Measurements from ENCODE around the gene SETBP1. TPM values are rescaled to one million over a fixed set of nuclear protein-coding genes. Genes with fewer than 3 reads are reported as not detected.

SETBP1 gene
- polyA plus RNA-seq, 1 experiment = 0.71 TPM

GRCh38 chr18:44682201-44682870, 1.6 kb downstream of the SETBP1 start:
- DNase-seq (ENCODE audit: low read depth, low spot score) = no peak
- no peak overlapping the region for H3K4me3 ChIP-seq (ENCODE audit: low read depth, low read length)
- CTCF ChIA-PET = no interaction called here
- no peak overlapping the region for H3K27ac ChIP-seq (ENCODE audit: low read depth, low read length)
- no peak for TF ChIP-seq CTCF (IDR thresholded peaks at IDR 0.05; ENCODE audit: low read depth, low read length)
- H3K27me3 ChIP-seq (ENCODE audit: control insufficient read depth, insufficient read depth, low read length) = peaks cover 31% of the 10 kb centered on the region
- no peaks in the 10 kb centered on the region; the same call in 1 of the 2 replicates for H3K9me3 ChIP-seq (ENCODE audit: control insufficient read depth, insufficient read depth, low read length)
- POLR2A ChIA-PET = no interaction called here

- H3K27ac ChIP-seq (ENCODE audit: low read depth, low read length) = peak overlapping the region; percentile 11
- TF ChIP-seq CTCF (IDR thresholded peaks at IDR 0.05; ENCODE audit: low read depth, low read length) = no peak
- ChIA-PET POLR2A (no interaction called here), CTCF (no interaction called here)
- peaks cover 31% of the 10 kb centered on the region for H3K27me3 ChIP-seq (ENCODE audit: control insufficient read depth, insufficient read depth, low read length)
- DNase-seq (ENCODE audit: low read depth, low spot score) = no peak
- no peaks in the 10 kb centered on the region; the same call in 1 of the 2 replicates for H3K9me3 ChIP-seq (ENCODE audit: control insufficient read depth, insufficient read depth, low read length)
- H3K4me3 ChIP-seq (ENCODE audit: low read depth, low read length) = no peak overlapping the region
These were observed 2.2 kb downstream of the SETBP1 start for GRCh38 chr18:44682871-44683221.

- Histone ChIP-seq H3K27ac (ENCODE audit: low read depth, low read length) (no peak overlapping the region), H3K9me3 (ENCODE audit: control insufficient read depth, insufficient read depth, low read length) (no peaks in the 10 kb centered on the region; the same call in 1 of the 2 replicates), H3K4me3 (ENCODE audit: low read depth, low read length) (no peak overlapping the region), H3K27me3 (ENCODE audit: control insufficient read depth, insufficient read depth, low read length) (peaks cover 31% of the 10 kb centered on the region)
- ChIA-PET POLR2A (no interaction called here), CTCF (no interaction called here)
- DNase-seq (ENCODE audit: low read depth, low spot score) = no peak
- no peak for TF ChIP-seq CTCF (IDR thresholded peaks at IDR 0.05; ENCODE audit: low read depth, low read length)
These were observed 2.9 kb downstream of the SETBP1 start for GRCh38 chr18:44683556-44683955.

GRCh38 chr18:44685296-44685695, 4.6 kb downstream of the SETBP1 start:
- no peak for DNase-seq (ENCODE audit: low read depth, low spot score)
- Histone ChIP-seq H3K9me3 (ENCODE audit: control insufficient read depth, insufficient read depth, low read length) (no peaks in the 10 kb centered on the region; the same call in 1 of the 2 replicates), H3K27ac (ENCODE audit: low read depth, low read length) (no peak overlapping the region), H3K27me3 (ENCODE audit: control insufficient read depth, insufficient read depth, low read length) (peaks cover 31% of the 10 kb centered on the region), H3K4me3 (ENCODE audit: low read depth, low read length) (no peak overlapping the region)
- TF ChIP-seq CTCF (IDR thresholded peaks at IDR 0.05; ENCODE audit: low read depth, low read length) = no peak
- ChIA-PET CTCF (interaction anchor here (1.1 kb wide), 1 partner anchor 701 kb away, joined by 3 read pairs; no protein-coding TSS in a partner anchor), POLR2A (no interaction called here)

- DNase-seq (ENCODE audit: low read depth, low spot score) = no peak
- Histone ChIP-seq H3K9me3 (ENCODE audit: control insufficient read depth, insufficient read depth, low read length) (no peaks in the 10 kb centered on the region), H3K27ac (ENCODE audit: low read depth, low read length) (no peak overlapping the region), H3K4me3 (ENCODE audit: low read depth, low read length) (no peak overlapping the region), H3K27me3 (ENCODE audit: control insufficient read depth, insufficient read depth, low read length) (peaks cover 27% of the 10 kb centered on the region)
- CTCF ChIA-PET = interaction anchor here (1.1 kb wide), 1 partner anchor 700 kb away, joined by 3 read pairs; no protein-coding TSS in a partner anchor
- POLR2A ChIA-PET = no interaction called here
- TF ChIP-seq CTCF (IDR thresholded peaks at IDR 0.05; ENCODE audit: low read depth, low read length) = no peak
These were observed 5.5 kb downstream of the SETBP1 start for GRCh38 chr18:44686156-44686555.

All from AG04450 (cell line).